DND-41 (cell line): ENCODE measurements around the gene RMC1.

Experiments
- CTCF ChIP-seq: IDR thresholded peaks from 2 replicates; pipeline ENCODE4 v1.5.1; 2012; ENCODE audit warnings: borderline replicate concordance, low read length, moderate library complexity, mild to moderate bottlenecking; ENCODE audit not compliant: poor library complexity, severe bottlenecking; ENCODE audit errors: extremely low read depth
- EZH2 ChIP-seq: IDR thresholded peaks from 3 replicates; pipeline ENCODE4 v1.6.1; 2012; ENCODE audit warnings: borderline replicate concordance, low read depth, mild to moderate bottlenecking, moderate library complexity, low read length, inconsistent platforms; ENCODE audit not compliant: severe bottlenecking

DNA sequence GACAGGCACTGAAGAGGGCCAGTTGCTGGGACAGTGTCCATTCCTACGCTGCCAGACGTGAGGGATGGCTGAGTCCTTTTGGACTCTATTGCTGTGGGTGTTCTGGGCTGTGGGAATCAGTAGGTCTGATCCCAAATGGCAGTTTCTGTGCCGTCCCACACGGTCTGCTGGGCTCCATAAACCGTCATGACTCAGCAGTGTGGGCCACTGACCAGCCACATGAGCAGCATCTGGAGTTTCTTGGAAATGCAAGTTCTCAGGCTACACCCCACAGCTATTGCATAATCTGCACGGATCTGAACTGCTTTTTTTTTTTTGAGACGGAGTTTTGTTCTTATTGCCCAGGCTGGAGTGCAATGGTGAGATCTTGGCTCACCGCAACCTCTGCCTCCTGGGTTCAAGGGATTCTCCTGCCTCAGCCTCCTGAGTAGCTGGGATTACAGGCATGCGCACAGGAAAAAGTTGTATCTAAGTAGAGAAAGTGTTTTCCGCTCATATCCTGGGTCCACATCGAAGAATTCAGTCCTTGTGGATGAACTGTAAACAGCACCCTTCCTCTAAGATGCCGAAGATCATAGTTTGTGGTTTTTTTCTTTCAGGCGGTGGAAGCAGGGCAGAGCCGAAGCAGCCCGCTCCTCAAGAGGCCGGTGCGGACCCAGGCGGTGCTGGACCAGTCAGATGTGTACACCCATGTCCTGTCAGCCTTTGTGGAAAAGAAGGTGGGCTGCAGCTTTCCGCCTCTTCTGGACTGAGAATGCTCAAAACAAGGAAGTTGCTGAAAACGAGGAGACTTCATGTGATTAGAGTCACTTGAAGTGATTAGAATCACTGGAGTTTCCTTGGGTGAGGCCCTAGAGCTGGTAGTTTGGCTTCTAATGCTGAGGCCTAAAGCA, 25.5 kb downstream of the RMC1 start:
- no peak for TF ChIP-seq CTCF
- no peak for TF ChIP-seq EZH2
